ENCODE measurements around the gene SGCA.

Gene SGCA

DNA sequence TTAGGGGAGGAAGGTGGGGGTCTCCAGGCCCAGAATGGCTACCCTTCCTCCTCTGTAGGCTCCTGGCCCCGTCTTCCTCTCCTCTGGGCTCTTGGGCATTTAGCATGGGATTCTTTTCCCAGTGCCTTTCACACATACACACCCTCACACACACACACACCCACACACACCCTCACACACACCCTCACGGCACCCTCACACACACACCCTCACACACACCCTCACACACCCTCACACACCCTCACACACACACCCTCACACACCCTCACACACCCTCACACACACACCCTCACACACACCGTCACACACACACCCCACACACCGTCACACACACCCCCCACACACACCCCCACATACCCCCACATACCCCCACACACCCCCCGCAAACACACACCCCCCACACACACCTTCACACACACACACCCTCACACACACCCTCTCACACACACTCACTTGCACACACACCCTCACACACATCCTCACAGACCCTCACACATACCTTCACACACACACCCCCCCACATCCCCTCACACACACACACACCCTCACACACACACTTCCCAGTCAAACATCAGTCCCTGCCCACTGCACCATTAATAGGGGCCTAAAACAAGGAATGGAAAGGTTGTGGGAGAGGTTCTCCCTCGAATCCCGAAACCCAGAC lies 845 bp downstream of the SGCA start:
- DNase-seq (ENCODE audit: low read depth in 2 of 2): no peak

- DNase-seq (ENCODE audit: low read depth in 2 of 2): no peak
Measured at GRCh38 chr17:50167371-50167770, 1.6 kb downstream of the SGCA start.

- DNase-seq (ENCODE audit: low read depth in 2 of 2): no peak
Measured at GRCh38 chr17:50168319-50168718, 2.5 kb downstream of the SGCA start.

- peak in 1 of 2 experiments; percentile 41 for DNase-seq (ENCODE audit: low read depth in 2 of 2)
Measured at GRCh38 chr17:50169121-50169764, 3.4 kb downstream of the SGCA start.

- no peak for DNase-seq (ENCODE audit: low read depth in 2 of 2)
Measured at GRCh38 chr17:50169881-50170459, 4.2 kb downstream of the SGCA start.

DNA sequence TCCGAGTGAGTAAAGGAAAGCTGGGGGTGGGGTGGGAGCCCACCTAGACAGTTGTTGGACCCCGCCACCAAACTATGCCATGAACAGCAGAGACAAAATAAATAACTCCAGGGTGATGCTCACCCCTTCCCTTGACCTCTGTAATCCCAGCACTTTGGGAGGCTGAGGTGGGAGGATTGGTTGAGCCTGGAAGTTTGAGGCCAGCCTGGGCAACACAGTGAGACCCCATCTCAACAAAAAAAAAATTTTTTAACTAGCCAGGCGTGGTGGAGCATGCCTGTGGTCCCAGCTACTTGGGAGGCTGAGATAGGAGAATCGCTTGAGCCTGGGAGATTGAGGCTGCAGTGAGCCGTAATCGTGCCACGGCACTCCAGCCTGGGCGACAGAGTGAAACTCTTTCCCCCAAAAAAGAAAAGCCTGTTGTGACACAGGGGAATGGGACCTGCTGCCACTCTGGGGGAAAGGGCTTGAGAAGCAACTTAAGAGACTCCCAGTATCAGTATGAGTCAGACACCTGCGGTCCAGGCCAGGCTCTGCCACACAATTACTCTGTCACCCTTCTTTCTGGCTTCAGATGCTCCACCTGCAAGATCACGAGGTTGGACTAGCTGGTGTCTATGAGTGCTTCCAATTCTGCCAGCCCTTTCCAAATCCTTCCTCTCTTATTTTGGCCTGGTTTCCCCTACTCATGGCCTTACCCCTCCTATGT lies 5.0 kb downstream of the SGCA start:
- no peak for DNase-seq (ENCODE audit: low read depth in 2 of 2)

GRCh38 chr17:50171371-50172071 lies 5.7 kb downstream of the SGCA start:
- no peak for DNase-seq (ENCODE audit: low read depth in 2 of 2)

DNA sequence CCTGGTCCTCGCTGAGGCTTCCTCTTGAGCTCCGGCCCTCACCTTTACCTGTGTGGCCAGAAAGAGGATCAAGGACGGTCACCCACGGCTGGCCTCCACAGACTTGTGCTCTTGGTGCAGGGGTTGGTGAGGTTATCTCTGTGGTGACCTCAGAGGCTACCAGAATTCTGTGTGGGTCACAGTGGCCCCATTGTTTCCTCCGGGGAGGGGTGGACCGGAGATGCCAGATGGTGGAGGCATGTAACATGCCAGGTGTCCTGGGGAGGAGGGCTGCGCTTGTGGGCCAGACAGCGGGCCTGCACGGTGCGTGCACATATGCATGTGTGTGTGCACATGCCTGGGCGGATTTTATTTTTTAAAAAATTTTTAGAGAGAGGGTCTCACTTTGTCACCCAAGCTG lies 6.3 kb downstream of the SGCA start:
- DNase-seq (ENCODE audit: low read depth in 2 of 2): no peak

DNA sequence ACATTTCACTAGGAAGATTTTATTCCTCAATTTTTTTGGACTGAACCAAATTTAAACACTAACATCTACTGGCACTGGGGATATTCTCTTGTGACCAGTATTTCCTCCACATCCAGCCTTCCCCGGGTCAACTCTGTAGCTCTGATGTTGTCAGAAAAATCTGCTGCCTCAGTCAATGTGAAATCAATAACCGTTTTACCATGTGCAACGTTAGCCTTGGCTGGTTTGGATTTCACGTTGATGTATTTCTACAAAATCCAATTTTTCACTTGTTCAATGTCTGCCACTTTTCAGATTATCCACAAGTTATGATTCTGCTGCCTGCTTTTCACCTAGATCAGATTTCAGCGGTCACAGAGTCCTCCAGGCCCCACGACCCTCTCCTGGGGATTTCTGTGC lies 7.1 kb downstream of the SGCA start:
- DNase-seq (ENCODE audit: low read depth in 2 of 2): no peak

GRCh38 chr17:50173335-50173941 lies 7.6 kb downstream of the SGCA start:
- DNase-seq (ENCODE audit: low read depth in 2 of 2): no peak

DNA sequence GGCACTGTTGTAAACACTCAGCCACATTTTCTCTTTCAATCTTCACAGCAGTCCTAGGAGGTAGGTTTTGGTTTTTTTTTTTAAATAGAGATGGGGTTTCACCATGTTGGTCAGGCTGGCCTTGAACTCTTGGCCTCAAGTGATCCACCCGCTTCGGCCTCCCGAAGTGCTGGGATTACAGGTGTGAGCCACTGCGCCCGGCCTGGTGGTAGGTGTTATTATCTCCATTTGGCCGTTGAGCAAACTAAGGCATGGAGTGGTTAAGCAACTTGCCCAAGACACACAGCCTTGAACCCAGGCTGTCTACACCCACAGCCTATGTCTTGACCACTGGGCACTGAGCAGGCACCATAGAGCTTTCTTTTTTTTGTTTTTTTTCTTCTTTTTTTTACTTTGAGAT lies 8.6 kb downstream of the SGCA start:
- DNase-seq (ENCODE audit: low read depth in 2 of 2): no peak

DNA sequence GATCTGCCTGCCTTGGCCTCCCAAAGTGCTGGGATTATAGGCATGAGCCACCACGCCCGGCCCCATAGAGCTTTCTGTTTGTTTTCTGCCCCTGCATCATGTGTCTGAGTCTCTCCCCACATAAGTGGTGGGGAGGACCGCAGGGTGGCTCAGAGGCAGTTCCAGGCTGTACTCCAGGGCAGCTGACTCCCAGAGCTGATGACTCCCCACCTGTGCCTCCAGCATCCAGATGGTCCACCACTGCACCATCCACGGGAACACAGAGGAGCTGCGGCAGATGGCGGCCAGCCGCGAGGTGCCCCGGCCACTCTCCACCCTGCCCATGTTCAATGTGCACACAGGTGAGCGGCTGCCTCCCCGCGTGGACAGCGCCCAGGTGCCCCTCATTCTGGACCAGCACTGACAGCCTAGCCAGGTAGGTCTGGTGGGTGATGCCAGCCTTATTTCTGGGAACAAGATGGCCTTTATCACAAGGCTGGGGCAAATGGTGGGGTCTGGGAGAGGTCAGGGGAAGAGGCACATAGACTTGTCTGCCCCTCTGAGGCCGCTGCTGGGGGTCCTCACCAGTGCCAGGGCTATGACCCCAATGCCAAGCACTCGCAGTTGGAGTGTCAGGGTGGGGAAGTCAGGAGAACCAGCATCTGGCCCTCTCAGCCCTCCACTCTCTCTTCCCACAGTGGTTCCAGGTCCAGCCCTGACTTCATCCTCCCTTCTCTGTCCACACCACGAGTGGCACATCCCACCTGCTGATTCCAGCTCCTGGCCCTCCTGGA lies 9.4 kb downstream of the SGCA start:
- DNase-seq (ENCODE audit: low read depth in 2 of 2): no peak

DNA sequence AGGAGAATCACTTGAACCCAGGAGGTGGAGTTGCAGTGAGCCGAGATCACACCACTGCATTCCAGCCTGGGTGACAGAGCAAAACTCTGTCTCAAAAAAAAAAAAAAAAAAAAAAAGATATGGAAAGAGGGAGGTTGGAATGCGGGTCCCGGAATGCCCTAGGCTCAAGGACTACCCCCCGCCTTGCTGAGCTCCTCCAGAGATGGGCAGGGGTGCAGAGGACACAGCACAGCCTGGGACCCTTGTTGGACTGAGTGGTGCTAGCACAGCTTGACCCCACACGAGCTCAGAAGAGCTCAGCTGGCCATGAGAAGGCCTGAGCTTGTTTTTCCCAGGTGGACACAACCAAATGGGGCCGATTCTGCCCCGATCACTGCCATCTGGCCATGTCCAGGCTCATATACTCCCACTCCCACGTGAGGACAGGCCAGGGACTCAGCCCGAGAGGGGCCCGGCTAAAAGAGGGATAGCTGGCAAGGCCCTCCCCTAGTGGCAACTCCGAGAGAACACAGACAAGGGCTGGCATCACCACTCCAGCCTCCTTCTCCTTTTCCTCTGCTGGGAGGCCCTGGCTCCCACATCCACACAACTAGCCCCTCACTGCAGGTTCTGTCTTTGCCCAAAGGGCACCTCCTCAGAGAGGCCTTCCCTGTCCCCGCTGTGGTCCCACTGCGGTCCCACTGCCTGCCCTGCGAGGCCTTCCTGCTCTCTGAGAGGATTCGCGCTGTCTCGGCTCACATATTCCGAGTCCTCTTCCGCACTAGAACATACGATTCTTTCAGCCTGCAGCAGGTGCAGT lies 11.0 kb downstream of the SGCA start:
- DNase-seq (ENCODE audit: low read depth in 2 of 2): no peak

DNA sequence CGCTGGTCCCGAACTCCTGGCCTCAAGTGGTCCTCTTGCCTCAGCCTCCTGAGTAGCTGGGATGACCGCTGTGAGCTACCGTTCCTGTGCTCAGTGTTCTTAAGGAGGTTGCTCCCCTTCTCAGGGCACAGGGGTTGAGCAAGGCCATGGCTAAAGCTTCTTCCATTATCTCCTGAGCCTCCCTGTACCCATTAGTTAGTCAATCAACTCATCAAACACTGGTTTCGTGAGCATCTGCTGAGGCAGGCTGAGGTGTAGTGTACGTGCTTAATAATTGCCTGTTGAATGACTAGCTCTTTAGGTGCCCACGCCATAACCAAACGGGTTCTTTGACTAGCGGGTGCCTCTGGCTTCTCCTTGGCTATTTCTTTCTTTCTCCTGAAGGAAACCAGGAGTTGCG lies 11.7 kb downstream of the SGCA start:
- no peak for DNase-seq (ENCODE audit: low read depth in 2 of 2)

- DNase-seq (ENCODE audit: low read depth in 2 of 2): peak in 1 of 2 experiments; percentile 41
Measured at GRCh38 chr17:50177983-50178834, 12.4 kb downstream of the SGCA start.

DNA sequence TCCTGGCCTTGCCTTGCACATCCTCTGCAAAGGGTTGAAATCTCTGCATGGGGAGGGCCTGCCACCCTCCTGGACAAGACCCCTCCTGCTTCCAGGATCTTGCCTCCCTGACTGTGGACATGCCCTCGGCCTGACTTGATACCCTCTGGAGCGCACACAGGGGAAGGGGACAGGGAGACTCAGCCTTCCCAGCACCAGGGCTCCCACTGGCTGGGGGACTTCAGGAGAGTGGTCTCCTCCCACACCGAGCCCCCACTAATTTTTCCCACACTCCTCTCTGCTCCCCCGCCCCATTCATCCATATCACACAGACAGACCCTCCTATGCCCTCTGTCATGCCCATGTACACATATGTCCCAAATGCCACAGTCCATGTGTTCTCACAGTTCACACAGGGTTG lies 14.3 kb downstream of the SGCA start:
- DNase-seq (ENCODE audit: low read depth in 2 of 2): no peak

DNA sequence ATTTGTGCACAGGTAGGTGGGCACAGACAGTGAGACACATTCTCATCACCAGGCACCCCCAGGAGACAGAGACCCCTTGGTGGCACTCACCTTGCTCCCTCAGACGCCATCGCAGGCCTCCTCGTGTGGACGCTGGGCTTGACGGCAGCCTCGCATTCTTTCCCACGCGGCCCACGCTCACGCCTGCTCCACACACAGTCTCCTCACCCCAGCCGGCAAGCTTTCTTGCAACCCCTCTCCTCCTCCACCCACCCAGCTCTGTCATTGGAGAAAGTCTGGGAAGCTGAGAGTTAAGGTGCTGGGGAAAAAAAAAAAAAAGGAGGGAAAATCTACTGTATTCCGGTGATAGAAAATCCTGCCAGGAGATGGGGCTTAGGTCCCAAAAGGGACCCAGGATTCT lies 14.8 kb downstream of the SGCA start:
- DNase-seq (ENCODE audit: low read depth in 2 of 2): no peak

- DNase-seq (ENCODE audit: low read depth in 2 of 2): no peak
Measured at GRCh38 chr17:50181144-50181543, 15.3 kb downstream of the SGCA start.
